ENCODE results near the gene KREMEN2. TPM values are rescaled to one million over a fixed set of nuclear protein-coding genes. Genes with fewer than 3 reads are reported as not detected.
A peak's percentile ranks its signal among the peaks of the same experiment; 100 is the strongest.

The KREMEN2 gene
- total RNA-seq, 1 experiment from 2014 or later, result 2.4 TPM

GRCh38 chr16:2964475-2965336 is 631 bp downstream of the KREMEN2 start:
- peak; percentile 57 for DNase-seq (ENCODE audit: low read depth)

- no peak for DNase-seq (ENCODE audit: low read depth)
These were observed 2.1 kb downstream of the KREMEN2 start for GRCh38 chr16:2966043-2966807.

GRCh38 chr16:2966808-2967191 is 2.7 kb downstream of the KREMEN2 start:
- DNase-seq (ENCODE audit: low read depth), result no peak

GRCh38 chr16:2967211-2967631 is 3.1 kb downstream of the KREMEN2 start:
- DNase-seq (ENCODE audit: low read depth), result no peak

- no peak for DNase-seq (ENCODE audit: low read depth)
These were observed 3.7 kb downstream of the KREMEN2 start for GRCh38 chr16:2967721-2968161.

GRCh38 chr16:2968368-2968737 is 4.3 kb downstream of the KREMEN2 start:
- no peak for DNase-seq (ENCODE audit: low read depth)

GRCh38 chr16:2968738-2969544 is 4.9 kb downstream of the KREMEN2 start, which contains the start of gene PAQR4:
Gene PAQR4, plus strand, starts transcription at chr16:2969348. Its CDS starts 327 bp downstream, at chr16:2969675.
- peak; percentile 87 for DNase-seq (ENCODE audit: low read depth)

GRCh38 chr16:2969545-2970521 is 5.8 kb downstream of the KREMEN2 start:
- DNase-seq (ENCODE audit: low read depth), result peak; percentile 78

- DNase-seq (ENCODE audit: low read depth), result no peak
These were observed 6.5 kb downstream of the KREMEN2 start for GRCh38 chr16:2970563-2970962.

GRCh38 chr16:2971134-2971984 is 7.3 kb downstream of the KREMEN2 start:
- no peak for DNase-seq (ENCODE audit: low read depth)

GRCh38 chr16:2971985-2972784 is 8.1 kb downstream of the KREMEN2 start:
- no peak for DNase-seq (ENCODE audit: low read depth)

GRCh38 chr16:2973093-2973492 is 9.0 kb downstream of the KREMEN2 start:
- no peak for DNase-seq (ENCODE audit: low read depth)

- no peak for DNase-seq (ENCODE audit: low read depth)
These were observed 9.7 kb downstream of the KREMEN2 start for GRCh38 chr16:2973605-2974318.

- DNase-seq (ENCODE audit: low read depth), result no peak
These were observed 10.4 kb downstream of the KREMEN2 start for GRCh38 chr16:2974319-2975056.

- no peak for DNase-seq (ENCODE audit: low read depth)
These were observed 11.2 kb downstream of the KREMEN2 start for GRCh38 chr16:2975161-2975795.

- DNase-seq (ENCODE audit: low read depth), result no peak
These were observed 12.1 kb downstream of the KREMEN2 start for GRCh38 chr16:2976201-2976600.

- DNase-seq (ENCODE audit: low read depth), result no peak
These were observed 12.6 kb downstream of the KREMEN2 start for GRCh38 chr16:2976673-2977072.
